ENCODE data around the gene SMIM14.

Gene SMIM14

GRCh38 chr4:39542611-39543012, 96.1 kb downstream of the SMIM14 start:
- Histone ChIP-seq H3K23ac (ENCODE audit: low read length in 2 of 2) (no peak overlapping the region), H2BK5ac (ENCODE audit: low read depth, low read length, poor library complexity, severe bottlenecking) (no peak overlapping the region), H2AFZ (ENCODE audit: low read depth, low read length) (no peak overlapping the region), H3K27me3 (ENCODE audit: control insufficient read depth in 1 of 2, insufficient read depth in 1 of 2, low read length in 2 of 2) (no peaks in the 10 kb centered on the region), H4K8ac (ENCODE audit: low read length) (no peak overlapping the region), H2AK5ac (ENCODE audit: low read length, severe bottlenecking) (no peak overlapping the region), H3K4ac (ENCODE audit: low read depth in 1 of 2, low read length in 2 of 2) (no peak overlapping the region), H3K4me2 (ENCODE audit: low read length, poor library complexity, severe bottlenecking) (no peak overlapping the region), H4K91ac (ENCODE audit: low read length) (no peak overlapping the region), H2BK12ac (ENCODE audit: low read length in 2 of 2) (no peak overlapping the region), H3K14ac (ENCODE audit: low read length in 2 of 2) (no peak overlapping the region), H3K79me1 (replicated peaks; ENCODE audit: low read length, poor library complexity, severe bottlenecking) (peaks cover 5% of the 10 kb centered on the region), H3K9me3 (ENCODE audit: control insufficient read depth, low read length) (no peaks in the 10 kb centered on the region), H3K18ac (ENCODE audit: low read depth in 1 of 2, low read length in 2 of 2) (no peak overlapping the region), H3K4me1 (ENCODE audit: control insufficient read depth, insufficient read depth, low read depth, low read length) (peaks cover 16% of the 10 kb centered on the region), H2BK120ac (ENCODE audit: low read depth, low read length) (no peak overlapping the region), H3K27ac (ENCODE audit: low read length, poor library complexity, severe bottlenecking) (peak overlapping the region; percentile 65), H2BK15ac (ENCODE audit: low read depth, poor library complexity, severe bottlenecking) (no peak overlapping the region), H3K9ac (ENCODE audit: low read length) (no peak overlapping the region), H3K36me3 (ENCODE audit: control insufficient read depth in 1 of 2, insufficient read depth in 2 of 2, low read depth in 1 of 2, low read length in 2 of 2) (peaks cover 0 to 22% of the 10 kb centered on the region in 2 experiments), H3K4me3 (ENCODE audit: insufficient read depth in 1 of 2, low read depth in 1 of 2, low read length in 2 of 2) (no peak overlapping the region)
- DNase-seq = no peak
- WGBS = 75% methylated on average over 4 of the region's 4 CpGs

GRCh38 chr4:39541987-39542610, 96.6 kb downstream of the SMIM14 start:
- no peak overlapping the region for H4K91ac ChIP-seq (ENCODE audit: low read length)
- H3K18ac ChIP-seq (ENCODE audit: low read depth in 1 of 2, low read length in 2 of 2) = no peak overlapping the region
- peaks cover 16% of the 10 kb centered on the region for H3K4me1 ChIP-seq (ENCODE audit: control insufficient read depth, insufficient read depth, low read depth, low read length)
- no peak overlapping the region for H2BK12ac ChIP-seq (ENCODE audit: low read length in 2 of 2)
- H3K36me3 ChIP-seq (ENCODE audit: control insufficient read depth in 1 of 2, insufficient read depth in 2 of 2, low read depth in 1 of 2, low read length in 2 of 2) = peaks cover 0 to 18% of the 10 kb centered on the region in 2 experiments
- H3K27ac ChIP-seq (ENCODE audit: low read length, poor library complexity, severe bottlenecking) = peak overlapping the region; percentile 65
- no peaks in the 10 kb centered on the region for H3K9me3 ChIP-seq (ENCODE audit: control insufficient read depth, low read length)
- no peak overlapping the region for H2AFZ ChIP-seq (ENCODE audit: low read depth, low read length)
- no peak for DNase-seq
- no peak overlapping the region for H2BK15ac ChIP-seq (ENCODE audit: low read depth, poor library complexity, severe bottlenecking)
- H3K4me3 ChIP-seq (ENCODE audit: insufficient read depth in 1 of 2, low read depth in 1 of 2, low read length in 2 of 2) = no peak overlapping the region
- no peak overlapping the region for H3K4me2 ChIP-seq (ENCODE audit: low read length, poor library complexity, severe bottlenecking)
- H3K4ac ChIP-seq (ENCODE audit: low read depth in 1 of 2, low read length in 2 of 2) = no peak overlapping the region
- H2BK120ac ChIP-seq (ENCODE audit: low read depth, low read length) = no peak overlapping the region
- no peak overlapping the region for H3K23ac ChIP-seq (ENCODE audit: low read length in 2 of 2)
- no peak overlapping the region for H4K8ac ChIP-seq (ENCODE audit: low read length)
- H2BK5ac ChIP-seq (ENCODE audit: low read depth, low read length, poor library complexity, severe bottlenecking) = no peak overlapping the region
- no peaks in the 10 kb centered on the region for H3K27me3 ChIP-seq (ENCODE audit: control insufficient read depth in 1 of 2, insufficient read depth in 1 of 2, low read length in 2 of 2)
- H3K79me1 ChIP-seq (replicated peaks; ENCODE audit: low read length, poor library complexity, severe bottlenecking) = peaks cover 7% of the 10 kb centered on the region
- peak overlapping the region; percentile 22 for H2AK5ac ChIP-seq (ENCODE audit: low read length, severe bottlenecking)
- no peak overlapping the region for H3K14ac ChIP-seq (ENCODE audit: low read length in 2 of 2)
- 82% methylated on average over 5 of the region's 7 CpGs for WGBS
- no peak overlapping the region for H3K9ac ChIP-seq (ENCODE audit: low read length)

- 83% methylated on average over 5 of the region's 5 CpGs for WGBS
Observed at GRCh38 chr4:39539089-39539611, 99.5 kb downstream of the SMIM14 start.

GRCh38 chr4:39533541-39533940, 105.1 kb downstream of the SMIM14 start:
- WGBS = 99% methylated on average over 5 of the region's 5 CpGs
- H2BK5ac ChIP-seq (ENCODE audit: low read depth, low read length, poor library complexity, severe bottlenecking) = no peak overlapping the region
- no peak overlapping the region for H4K8ac ChIP-seq (ENCODE audit: low read length)
- H2BK15ac ChIP-seq (ENCODE audit: low read depth, poor library complexity, severe bottlenecking) = no peak overlapping the region
- H3K79me1 ChIP-seq (replicated peaks; ENCODE audit: low read length, poor library complexity, severe bottlenecking) = peaks cover 28% of the 10 kb centered on the region
- H2AK5ac ChIP-seq (ENCODE audit: low read length, severe bottlenecking) = no peak overlapping the region
- no peak overlapping the region for H3K23ac ChIP-seq (ENCODE audit: low read length in 2 of 2)
- no peak overlapping the region for H2BK120ac ChIP-seq (ENCODE audit: low read depth, low read length)
- no peak overlapping the region for H3K14ac ChIP-seq (ENCODE audit: low read length in 2 of 2)
- no peak overlapping the region for H2AFZ ChIP-seq (ENCODE audit: low read depth, low read length)
- no peak overlapping the region for H3K9ac ChIP-seq (ENCODE audit: low read length)
- H3K4me1 ChIP-seq (ENCODE audit: control insufficient read depth, insufficient read depth, low read depth, low read length) = peaks cover 6% of the 10 kb centered on the region
- DNase-seq = no peak
- H3K9me3 ChIP-seq (ENCODE audit: control insufficient read depth, low read length) = peaks cover 5% of the 10 kb centered on the region
- no peak overlapping the region for H3K27ac ChIP-seq (ENCODE audit: low read length, poor library complexity, severe bottlenecking)
- no peak overlapping the region for H3K4me3 ChIP-seq (ENCODE audit: insufficient read depth in 1 of 2, low read depth in 1 of 2, low read length in 2 of 2)
- no peak overlapping the region for H2BK12ac ChIP-seq (ENCODE audit: low read length in 2 of 2)
- no peak overlapping the region for H3K18ac ChIP-seq (ENCODE audit: low read depth in 1 of 2, low read length in 2 of 2)
- no peaks in the 10 kb centered on the region for H3K27me3 ChIP-seq (ENCODE audit: control insufficient read depth in 1 of 2, insufficient read depth in 1 of 2, low read length in 2 of 2)
- peaks cover 15 to 20% of the 10 kb centered on the region in 2 experiments for H3K36me3 ChIP-seq (ENCODE audit: control insufficient read depth in 1 of 2, insufficient read depth in 2 of 2, low read depth in 1 of 2, low read length in 2 of 2)
- no peak overlapping the region for H3K4ac ChIP-seq (ENCODE audit: low read depth in 1 of 2, low read length in 2 of 2)
- H3K4me2 ChIP-seq (ENCODE audit: low read length, poor library complexity, severe bottlenecking) = no peak overlapping the region
- H4K91ac ChIP-seq (ENCODE audit: low read length) = no peak overlapping the region

More at GRCh38 chr4:39539089-39539611, 99.5 kb downstream of the SMIM14 start:
- no peak overlapping the region for H3K4me3 ChIP-seq (ENCODE audit: insufficient read depth in 1 of 2, low read depth in 1 of 2, low read length in 2 of 2)
- no peak overlapping the region for H3K23ac ChIP-seq (ENCODE audit: low read length in 2 of 2)
- H2BK120ac ChIP-seq (ENCODE audit: low read depth, low read length) = no peak overlapping the region
- H2BK15ac ChIP-seq (ENCODE audit: low read depth, poor library complexity, severe bottlenecking) = no peak overlapping the region
- no peak overlapping the region for H2BK12ac ChIP-seq (ENCODE audit: low read length in 2 of 2)
- no peak overlapping the region for H4K91ac ChIP-seq (ENCODE audit: low read length)
- peak overlapping the region; percentile 72 for H2AK5ac ChIP-seq (ENCODE audit: low read length, severe bottlenecking)
- no peak overlapping the region for H3K4ac ChIP-seq (ENCODE audit: low read depth in 1 of 2, low read length in 2 of 2)
- peaks cover 12% of the 10 kb centered on the region for H3K4me1 ChIP-seq (ENCODE audit: control insufficient read depth, insufficient read depth, low read depth, low read length)
- H4K8ac ChIP-seq (ENCODE audit: low read length) = no peak overlapping the region
- no peak overlapping the region for H2AFZ ChIP-seq (ENCODE audit: low read depth, low read length)
- no peak for DNase-seq
- peak overlapping the region; percentile 92 for H3K27ac ChIP-seq (ENCODE audit: low read length, poor library complexity, severe bottlenecking)
- no peak overlapping the region for H3K18ac ChIP-seq (ENCODE audit: low read depth in 1 of 2, low read length in 2 of 2)
- no peaks in the 10 kb centered on the region for H3K9me3 ChIP-seq (ENCODE audit: control insufficient read depth, low read length)
- H3K36me3 ChIP-seq (ENCODE audit: control insufficient read depth in 1 of 2, insufficient read depth in 2 of 2, low read depth in 1 of 2, low read length in 2 of 2) = peaks cover 0 to 22% of the 10 kb centered on the region in 2 experiments
- H3K27me3 ChIP-seq (ENCODE audit: control insufficient read depth in 1 of 2, insufficient read depth in 1 of 2, low read length in 2 of 2) = no peaks in the 10 kb centered on the region
- peaks cover 12% of the 10 kb centered on the region for H3K79me1 ChIP-seq (replicated peaks; ENCODE audit: low read length, poor library complexity, severe bottlenecking)
- peak overlapping the region; percentile 36 for H3K4me2 ChIP-seq (ENCODE audit: low read length, poor library complexity, severe bottlenecking)
- H3K9ac ChIP-seq (ENCODE audit: low read length) = no peak overlapping the region
- H3K14ac ChIP-seq (ENCODE audit: low read length in 2 of 2) = peak overlapping the region in 1 of 2 experiments; percentile 8
- no peak overlapping the region for H2BK5ac ChIP-seq (ENCODE audit: low read depth, low read length, poor library complexity, severe bottlenecking)

Data from mesenchymal stem cell (in vitro differentiated cells and primary cell).